ENCODE data around the gene ARHGAP12.

ARHGAP12 gene

DNA sequence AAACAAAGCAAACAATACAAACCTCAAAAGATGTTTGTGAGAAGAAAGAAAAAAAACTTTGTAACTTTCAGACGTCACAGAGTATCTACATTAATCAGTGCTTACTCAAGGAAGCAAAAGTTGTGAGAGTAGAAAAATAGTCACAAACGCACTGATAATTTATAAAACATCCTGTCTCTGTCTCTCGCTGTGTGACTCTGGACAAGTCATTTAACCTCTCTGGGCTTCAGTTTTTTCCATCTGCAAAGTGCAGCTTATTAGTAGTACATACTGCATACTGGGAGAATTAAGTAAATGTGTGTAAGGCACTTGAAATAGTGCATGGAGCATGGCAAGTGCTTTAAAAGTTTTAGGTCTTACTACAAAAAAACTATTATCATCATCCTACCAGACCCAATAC, 3.8 kb downstream of the ARHGAP12 start:
- TF ChIP-seq, protein P1, sequence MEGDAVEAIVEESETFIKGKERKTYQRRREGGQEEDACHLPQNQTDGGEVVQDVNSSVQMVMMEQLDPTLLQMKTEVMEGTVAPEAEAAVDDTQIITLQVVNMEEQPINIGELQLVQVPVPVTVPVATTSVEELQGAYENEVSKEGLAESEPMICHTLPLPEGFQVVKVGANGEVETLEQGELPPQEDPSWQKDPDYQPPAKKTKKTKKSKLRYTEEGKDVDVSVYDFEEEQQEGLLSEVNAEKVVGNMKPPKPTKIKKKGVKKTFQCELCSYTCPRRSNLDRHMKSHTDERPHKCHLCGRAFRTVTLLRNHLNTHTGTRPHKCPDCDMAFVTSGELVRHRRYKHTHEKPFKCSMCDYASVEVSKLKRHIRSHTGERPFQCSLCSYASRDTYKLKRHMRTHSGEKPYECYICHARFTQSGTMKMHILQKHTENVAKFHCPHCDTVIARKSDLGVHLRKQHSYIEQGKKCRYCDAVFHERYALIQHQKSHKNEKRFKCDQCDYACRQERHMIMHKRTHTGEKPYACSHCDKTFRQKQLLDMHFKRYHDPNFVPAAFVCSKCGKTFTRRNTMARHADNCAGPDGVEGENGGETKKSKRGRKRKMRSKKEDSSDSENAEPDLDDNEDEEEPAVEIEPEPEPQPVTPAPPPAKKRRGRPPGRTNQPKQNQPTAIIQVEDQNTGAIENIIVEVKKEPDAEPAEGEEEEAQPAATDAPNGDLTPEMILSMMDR (IDR thresholded peaks at IDR 0.05) = no peak
- Histone ChIP-seq H3K27ac (no peak overlapping the region), H3K4me3 (no peak overlapping the region)
- DNase-seq (ENCODE audit: low spot score) = no peak

DNA sequence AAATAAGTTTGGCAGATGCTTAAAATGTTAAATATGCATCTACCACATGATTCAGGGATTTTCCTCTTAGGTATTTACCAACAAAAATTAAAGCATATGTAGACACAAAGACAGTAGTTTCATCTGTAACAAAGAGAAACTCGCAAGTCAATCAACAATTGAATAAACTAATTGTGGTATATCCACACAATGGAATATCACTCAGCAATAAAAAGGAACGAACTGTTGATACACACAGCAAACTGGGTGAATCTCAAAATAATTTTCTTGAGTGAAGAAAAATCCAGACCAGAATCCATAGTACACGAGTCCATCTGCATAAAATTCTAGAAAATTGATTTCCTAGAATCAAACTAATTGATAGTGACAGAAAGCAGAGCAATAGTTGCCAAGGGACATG, 5.2 kb downstream of the ARHGAP12 start:
- no peak overlapping the region for H3K4me3 ChIP-seq
- no peak for DNase-seq (ENCODE audit: low spot score)
- H3K27ac ChIP-seq = no peak overlapping the region
- TF ChIP-seq, protein P1 (IDR thresholded peaks at IDR 0.05) = no peak

DNA sequence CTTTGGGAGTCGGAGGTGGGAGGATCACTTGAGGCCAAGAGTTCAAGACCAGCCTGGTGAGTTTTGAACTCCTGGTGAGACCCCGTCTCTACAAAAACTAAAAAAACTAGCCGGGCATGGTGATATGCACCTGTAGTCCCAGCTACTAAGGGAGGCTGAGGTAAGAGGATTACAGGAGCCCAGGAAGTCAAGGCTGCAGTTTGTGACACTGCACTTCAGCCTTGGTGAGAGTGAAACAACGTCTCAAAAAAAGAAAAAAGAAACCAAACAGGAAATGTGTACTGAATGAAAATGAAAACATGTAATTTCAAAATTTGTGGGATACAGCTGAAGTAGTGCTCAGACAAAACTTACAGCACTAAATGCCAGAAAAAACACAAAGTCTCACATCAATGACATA, 7.6 kb downstream of the ARHGAP12 start:
- Histone ChIP-seq H3K4me3 (no peak overlapping the region), H3K27ac (no peak overlapping the region)
- TF ChIP-seq, protein P1 (IDR thresholded peaks at IDR 0.05) = no peak
- no peak for DNase-seq (ENCODE audit: low spot score)

DNA sequence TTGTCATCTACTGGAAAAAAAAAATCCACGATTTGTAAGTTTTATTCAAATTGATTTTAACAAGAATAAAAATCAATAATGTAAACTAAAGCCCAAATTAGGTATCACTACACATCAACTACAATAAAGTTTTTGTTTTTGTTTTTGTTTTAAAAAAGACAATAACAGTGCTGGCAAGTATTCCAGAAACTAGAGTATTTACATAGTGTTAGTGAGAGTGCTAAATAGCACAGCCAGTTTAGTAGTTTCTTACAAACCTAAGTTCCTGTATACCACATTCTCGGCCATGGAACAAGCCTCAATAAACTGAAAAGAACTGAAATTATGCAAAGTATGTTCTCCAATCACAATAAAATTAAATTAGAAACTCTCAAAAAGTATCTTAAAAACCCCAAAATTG, 8.1 kb downstream of the ARHGAP12 start:
- no peak for DNase-seq (ENCODE audit: low spot score)
- H3K4me3 ChIP-seq = no peak overlapping the region
- no peak overlapping the region for H3K27ac ChIP-seq
- TF ChIP-seq, protein P1 (IDR thresholded peaks at IDR 0.05) = no peak

DNA sequence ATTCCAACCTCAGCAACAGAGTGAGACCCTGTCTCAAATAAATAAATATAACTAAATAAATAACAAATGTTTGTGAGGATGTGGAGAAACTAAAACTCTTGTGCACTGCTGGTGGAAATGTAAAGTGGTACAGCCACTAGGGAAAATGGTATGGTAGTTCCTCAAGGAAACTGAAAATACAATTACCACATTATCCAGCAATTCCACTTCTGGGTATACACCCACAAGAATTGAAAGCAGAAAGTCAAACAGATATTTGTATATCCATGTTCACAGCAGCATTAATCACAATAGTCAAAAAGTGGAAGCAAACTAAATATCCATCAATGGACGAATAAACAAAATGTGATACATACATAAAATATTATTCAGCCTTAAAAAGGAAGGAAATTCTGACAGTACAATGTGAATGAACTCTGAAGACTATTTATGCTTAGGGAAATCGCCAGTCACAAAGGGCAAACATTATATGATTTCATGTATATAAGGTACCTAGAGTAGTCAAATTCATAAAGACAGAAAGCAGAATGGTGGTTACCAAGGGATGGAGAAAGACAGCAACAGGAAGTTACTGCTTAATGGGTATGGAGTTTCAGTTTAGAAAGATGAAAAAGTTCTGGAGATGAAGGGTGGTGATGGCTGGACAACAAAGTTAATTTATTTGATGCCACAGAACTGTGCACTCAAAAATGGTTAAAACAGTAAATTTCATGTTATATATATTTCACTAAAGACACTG, 9.8 kb downstream of the ARHGAP12 start:
- no peak overlapping the region for H3K27ac ChIP-seq
- H3K4me3 ChIP-seq = no peak overlapping the region
- TF ChIP-seq, protein P1 (IDR thresholded peaks at IDR 0.05) = no peak
- no peak for DNase-seq (ENCODE audit: low spot score)

DNA sequence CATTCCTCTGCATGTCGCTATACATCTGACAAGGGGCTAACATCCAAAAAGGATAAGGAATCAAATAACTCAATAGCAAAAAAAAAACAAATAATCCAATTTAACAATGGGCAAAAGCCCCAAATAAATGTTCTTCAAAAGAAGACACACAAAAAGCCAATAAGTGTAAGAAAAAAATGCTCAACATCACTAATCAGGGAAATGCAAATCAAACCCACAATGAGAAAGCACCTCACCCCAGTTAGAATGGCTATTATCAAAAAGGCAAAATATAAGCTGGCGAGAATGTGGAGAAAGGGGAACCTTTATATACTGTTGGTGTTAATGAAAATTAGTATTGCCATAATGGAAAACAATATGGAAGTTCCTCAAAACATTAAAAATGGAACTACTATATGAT, 14.3 kb downstream of the ARHGAP12 start:
- H3K27ac ChIP-seq = no peak overlapping the region
- no peak overlapping the region for H3K4me3 ChIP-seq
- DNase-seq (ENCODE audit: low spot score) = no peak
- TF ChIP-seq, protein P1 (IDR thresholded peaks at IDR 0.05) = no peak

All from coronary artery (tissue), 2 donors.